H7 (cell line): Measurements from ENCODE around the gene NUMA1. TPM values are rescaled to one million over a fixed set of nuclear protein-coding genes. Genes with fewer than 3 reads are reported as not detected.

Experiments used
- DNase-seq: peaks from one replicate; pipeline ENCODE4 v3.0.0; 2012
- H3K27me3 ChIP-seq: 2 replicates; pipeline ENCODE4 v1.6.0; 2011; ENCODE audit warnings: mild to moderate bottlenecking, low read length; ENCODE audit not compliant: control insufficient read depth, insufficient read depth
- H3K36me3 ChIP-seq: replicated peaks from 2 replicates; pipeline ENCODE4 v1.5.1; 2011; ENCODE audit warnings: low read length; ENCODE audit not compliant: control insufficient read depth, insufficient read depth
- H3K4me3 ChIP-seq: 2 replicates; pipeline ENCODE4 v1.5.1; 2011; ENCODE audit warnings: low read depth, mild to moderate bottlenecking, control low read depth, low read length, moderate library complexity; ENCODE audit not compliant: insufficient read depth
- total RNA-seq: library from RNA; depleted of rRNA; stranded (reverse); fragments of >200 nt; shearing (Covaris generic); gene quantifications from 2 replicates; pipeline ENCODE4 v1.2.3, GENCODE V29; 2014

The NUMA1 gene
- total RNA-seq, 1 experiment from 2014 or later: 97.5 TPM

DNA sequence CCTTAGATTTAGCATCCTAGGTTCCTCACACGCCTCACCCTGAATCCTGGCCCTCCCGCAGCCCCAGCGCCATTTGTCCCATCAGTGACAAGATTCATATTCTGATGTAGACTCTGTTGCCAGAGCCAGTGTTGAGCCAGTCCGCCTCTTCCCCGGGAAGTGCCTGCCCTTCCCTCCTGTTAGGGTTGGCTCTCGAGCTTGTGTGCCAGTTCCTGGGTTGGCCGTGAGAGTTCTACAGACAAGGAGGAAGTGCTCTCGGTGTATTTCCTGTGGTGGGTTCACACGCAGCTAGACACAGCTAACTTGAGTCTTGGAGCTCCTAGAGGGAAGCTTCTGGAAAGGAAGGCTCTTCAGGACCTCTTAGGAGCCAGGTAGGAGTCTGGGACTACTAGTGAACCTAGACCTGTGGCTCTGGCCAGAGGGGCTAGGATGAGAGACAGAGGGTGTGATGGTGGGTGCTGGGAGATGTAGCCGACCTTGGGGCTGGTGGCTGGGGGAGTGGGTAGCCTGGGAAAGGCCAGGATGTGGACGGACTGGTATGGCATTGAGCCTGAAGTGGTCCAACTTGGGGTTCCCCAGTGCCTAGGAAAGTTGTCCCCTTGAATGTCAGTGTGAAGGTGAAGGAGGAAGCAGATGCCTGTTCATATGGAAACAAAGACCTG is 81.6 kb downstream of the NUMA1 start, which contains the start of gene IL18BP:
TSS of gene IL18BP (plus strand) at position 261 of the 662 bp plus-strand sequence. CDS start 1,076 bp downstream, outside the sequence.
- no peak for DNase-seq
- peaks cover 12% of the 10 kb centered on the region for H3K36me3 ChIP-seq
- no peak within 1 kb of the TSS for H3K4me3 ChIP-seq

DNA sequence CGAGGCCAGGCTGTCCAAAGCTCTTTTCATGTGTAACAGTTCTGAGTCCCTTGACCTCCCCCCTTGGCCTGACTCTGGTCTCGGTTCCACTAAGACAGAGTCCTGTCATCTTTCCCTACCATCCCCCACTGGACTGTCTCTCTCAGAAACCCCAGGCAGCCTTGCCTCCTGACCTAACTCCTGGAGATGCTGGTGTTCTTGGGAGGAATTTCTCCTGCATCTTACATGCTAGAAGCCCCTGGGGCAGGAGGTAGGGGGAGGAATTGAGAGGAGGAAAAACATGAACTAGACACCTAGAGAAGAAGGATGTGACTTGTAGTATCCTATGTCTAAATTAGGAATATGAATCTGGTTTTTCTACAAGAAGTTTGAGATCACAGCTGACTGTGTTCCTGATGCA is 82.3 kb downstream of the NUMA1 start:
- DNase-seq: no peak
- H3K27me3 ChIP-seq: no peaks in the 10 kb centered on the region
- peaks cover 8% of the 10 kb centered on the region for H3K36me3 ChIP-seq
- H3K4me3 ChIP-seq: no peak overlapping the region

More for the DNA sequence above, 81.6 kb downstream of the NUMA1 start, which contains the start of gene IL18BP:
- no peaks in the 10 kb centered on the region for H3K27me3 ChIP-seq

DNA sequence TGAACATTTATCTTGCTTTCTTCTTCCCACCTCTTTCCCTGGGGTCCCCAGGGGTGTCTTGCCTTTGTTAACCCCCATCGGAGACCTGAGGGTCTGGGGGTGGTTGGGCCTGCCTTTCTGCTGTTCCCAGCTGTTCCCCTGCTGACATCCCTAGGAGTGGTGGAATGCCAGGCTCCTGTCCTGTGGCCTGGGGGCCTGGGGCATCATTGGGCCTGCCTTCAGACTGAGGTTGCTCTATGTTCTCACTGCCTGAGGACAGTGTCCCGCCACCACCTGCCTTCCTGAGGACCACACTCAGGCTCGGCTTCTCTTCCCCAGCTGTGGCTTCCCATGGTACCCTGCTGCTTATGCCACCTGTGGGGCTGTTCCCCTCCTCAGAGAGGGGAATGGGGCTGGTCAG is 82.7 kb downstream of the NUMA1 start:
- peaks cover 8% of the 10 kb centered on the region for H3K36me3 ChIP-seq
- peak; percentile 18 for DNase-seq
- no peak overlapping the region for H3K4me3 ChIP-seq
- H3K27me3 ChIP-seq: no peaks in the 10 kb centered on the region

DNA sequence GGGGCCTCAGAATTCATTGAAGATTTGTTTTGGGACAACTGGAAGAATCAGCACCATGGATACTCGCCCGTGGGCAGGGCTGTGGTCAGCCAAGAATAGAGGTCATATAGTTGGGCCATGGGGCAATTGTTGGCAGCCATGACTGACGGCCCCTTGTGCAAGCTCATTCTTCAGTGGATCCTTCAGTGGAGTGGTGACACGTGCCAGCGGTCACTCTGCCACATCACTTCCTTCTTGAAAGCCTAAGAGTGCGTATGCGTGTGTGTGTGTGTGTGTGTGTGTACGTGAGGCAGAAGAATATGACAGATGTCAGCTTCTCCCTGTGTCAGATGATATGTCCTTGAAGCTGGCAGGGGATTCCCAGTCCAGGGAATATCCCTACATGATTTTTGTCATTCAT is 83.4 kb downstream of the NUMA1 start:
- no peak overlapping the region for H3K4me3 ChIP-seq
- no peak for DNase-seq
- peaks cover 6% of the 10 kb centered on the region for H3K36me3 ChIP-seq
- H3K27me3 ChIP-seq: no peaks in the 10 kb centered on the region

DNA sequence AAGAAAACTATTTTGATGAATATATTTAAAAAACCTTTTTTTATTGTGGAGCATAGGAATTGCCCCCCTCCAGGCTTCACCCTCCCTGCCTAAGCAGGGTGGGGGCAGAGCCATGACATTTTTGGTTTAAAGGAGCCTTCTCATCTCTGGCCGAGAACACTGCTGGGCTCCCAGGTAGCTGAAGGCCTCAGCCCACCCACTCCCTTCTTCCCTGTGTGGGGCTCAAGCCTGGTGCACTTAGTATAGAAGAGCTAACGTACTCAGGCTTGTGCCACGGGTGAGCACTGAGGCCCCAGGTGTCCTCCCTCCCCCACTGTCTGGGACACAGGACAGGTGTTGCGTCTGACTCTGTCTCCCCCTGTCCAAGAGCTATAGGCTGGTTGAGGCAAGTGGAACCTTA is 83.8 kb downstream of the NUMA1 start:
- DNase-seq: peak; percentile 13
- Histone ChIP-seq H3K27me3 (no peaks in the 10 kb centered on the region), H3K36me3 (peaks cover 1% of the 10 kb centered on the region), H3K4me3 (no peak overlapping the region)

DNA sequence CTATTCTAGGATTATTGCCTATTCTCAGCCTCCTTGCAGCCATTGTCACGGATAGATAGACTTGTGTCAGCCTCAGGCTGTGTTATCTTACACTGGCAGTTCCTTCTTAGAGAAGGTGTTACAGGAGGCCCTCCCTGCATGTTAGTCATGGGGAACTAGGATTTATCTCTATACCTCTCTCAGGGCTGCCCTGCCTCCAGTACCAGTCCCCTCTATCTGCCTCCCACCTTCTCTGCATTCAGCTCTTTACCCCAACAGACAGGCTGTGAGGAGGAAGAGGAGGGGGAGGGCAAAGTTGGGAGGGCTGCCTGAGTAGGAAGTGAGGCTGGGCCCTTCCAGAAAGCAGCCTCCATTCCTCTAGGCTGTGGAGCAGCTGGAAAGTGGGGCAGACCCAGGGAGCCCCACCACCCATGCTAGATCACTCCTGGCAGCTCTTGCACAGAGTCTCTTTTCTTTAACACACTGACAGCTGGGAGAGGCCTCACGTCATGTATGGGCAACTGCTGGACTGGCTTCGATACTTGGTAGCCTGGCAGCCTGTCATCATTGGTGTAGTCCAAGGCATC is 84.5 kb downstream of the NUMA1 start:
- no peak for DNase-seq
- Histone ChIP-seq H3K27me3 (no peaks in the 10 kb centered on the region), H3K4me3 (no peak overlapping the region), H3K36me3 (peaks cover 1% of the 10 kb centered on the region)

DNA sequence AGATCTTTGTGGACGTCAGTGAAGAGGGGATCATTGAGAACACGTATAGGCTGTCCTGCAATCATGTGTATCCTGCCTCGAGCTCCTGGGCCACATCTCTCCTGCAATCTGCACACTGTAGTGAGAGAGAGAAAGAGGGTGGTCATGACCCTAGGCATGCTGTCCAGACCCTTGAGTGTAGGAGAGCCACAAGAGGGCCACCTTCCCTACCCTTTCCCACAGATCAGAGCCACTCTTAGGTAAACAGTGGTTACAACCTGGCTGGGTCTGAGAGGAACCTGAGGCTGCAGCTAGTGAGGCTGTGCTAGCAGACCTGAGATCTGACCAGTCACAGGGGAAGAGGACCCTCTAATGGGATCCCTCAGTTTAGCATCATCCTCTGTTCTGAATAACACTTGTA is 85.6 kb downstream of the NUMA1 start:
- no peaks in the 10 kb centered on the region for H3K27me3 ChIP-seq
- no peak overlapping the region for H3K4me3 ChIP-seq
- peaks cover 9% of the 10 kb centered on the region for H3K36me3 ChIP-seq
- peak; percentile 31 for DNase-seq

DNA sequence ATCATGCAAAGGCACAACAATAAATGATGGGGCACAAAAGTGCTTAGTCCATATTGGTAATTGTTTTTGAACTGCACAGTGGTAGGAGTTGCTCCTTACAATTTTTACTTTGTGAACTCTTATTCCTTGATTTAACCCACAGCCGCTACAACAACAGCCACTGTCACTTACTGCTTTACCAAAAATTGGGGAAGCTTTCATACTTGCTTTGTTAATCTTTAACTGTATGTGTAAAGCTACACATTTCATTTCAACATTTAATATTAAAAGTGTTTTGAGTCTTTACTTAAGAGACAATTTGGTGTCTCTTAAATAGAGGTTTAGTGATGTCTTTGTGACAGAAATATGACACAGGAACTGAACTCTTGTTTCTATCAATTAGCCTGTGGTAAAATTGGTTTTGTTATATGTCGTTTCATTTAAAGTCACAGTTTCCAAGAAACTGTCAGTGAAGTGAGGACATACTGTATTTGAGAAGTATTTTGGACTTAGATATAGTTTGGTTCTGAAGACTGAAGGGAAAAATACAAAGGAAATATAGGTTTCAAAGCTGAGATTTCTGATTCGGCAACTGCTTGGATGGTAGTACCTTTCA is 88.1 kb downstream of the NUMA1 start:
- H3K4me3 ChIP-seq: no peak overlapping the region
- H3K36me3 ChIP-seq: peaks cover 9% of the 10 kb centered on the region
- H3K27me3 ChIP-seq: no peaks in the 10 kb centered on the region
- DNase-seq: no peak

DNA sequence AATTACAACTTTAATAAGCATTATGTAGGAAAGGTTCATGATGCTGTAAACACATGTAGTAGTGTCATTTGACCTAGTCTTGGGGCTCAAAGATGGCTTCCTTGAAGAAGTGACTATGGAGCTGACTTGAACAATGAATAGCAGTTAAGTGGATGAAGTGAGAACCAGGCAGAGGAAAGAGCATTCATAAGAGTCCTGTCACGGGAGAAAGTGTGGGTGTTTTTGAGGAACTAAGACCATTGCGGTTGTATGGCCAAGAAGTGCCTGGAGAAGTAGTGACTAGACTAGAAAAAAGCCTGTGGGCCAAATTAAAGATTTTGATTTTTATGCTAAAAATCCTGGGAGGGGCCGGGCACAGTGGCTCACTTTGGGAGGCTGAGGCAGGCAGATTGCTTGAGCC is 88.8 kb downstream of the NUMA1 start:
- Histone ChIP-seq H3K27me3 (no peaks in the 10 kb centered on the region), H3K36me3 (peaks cover 9% of the 10 kb centered on the region), H3K4me3 (no peak overlapping the region)
- DNase-seq: no peak

DNA sequence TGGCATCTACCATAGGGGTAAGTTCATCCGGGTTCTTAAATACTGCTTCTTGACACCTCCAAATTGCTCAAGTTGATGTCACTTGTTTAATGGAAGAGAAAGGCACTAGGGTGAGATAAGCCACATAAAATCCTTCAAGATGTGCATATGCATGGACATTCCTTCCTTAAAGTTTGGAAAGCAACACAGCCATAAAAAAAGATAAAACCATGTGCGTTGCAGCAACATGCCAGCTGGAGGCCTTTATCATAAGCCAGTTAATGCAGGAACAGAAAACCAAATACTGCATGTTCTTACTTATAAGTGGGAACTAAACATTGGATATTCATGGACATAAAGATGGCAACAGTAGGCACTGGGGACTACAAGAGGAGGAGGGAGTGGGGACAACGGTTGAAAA is 89.6 kb downstream of the NUMA1 start:
- no peak for DNase-seq
- Histone ChIP-seq H3K4me3 (no peak overlapping the region), H3K27me3 (no peaks in the 10 kb centered on the region)

DNA sequence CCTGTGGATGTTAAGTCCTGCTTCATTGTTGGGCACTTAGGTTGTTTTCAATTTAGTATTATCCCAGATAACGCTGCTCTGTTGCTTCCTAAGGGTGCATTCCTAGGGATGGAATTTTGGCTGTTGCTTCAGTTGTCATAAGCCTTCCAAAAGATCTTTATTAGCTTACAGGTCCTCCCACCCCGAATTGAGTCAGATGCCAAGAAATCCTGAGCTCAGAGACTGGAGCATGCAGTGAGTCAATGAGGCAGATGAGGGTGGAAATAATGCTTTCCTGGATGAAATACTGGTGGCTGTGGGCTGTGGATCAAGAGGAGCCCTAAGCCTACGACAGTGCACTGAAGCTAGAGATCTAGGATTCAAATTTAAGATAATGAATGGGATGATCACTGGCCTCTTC is 92.3 kb downstream of the NUMA1 start:
- DNase-seq: no peak
- Histone ChIP-seq H3K36me3 (peaks cover 11% of the 10 kb centered on the region), H3K27me3 (no peaks in the 10 kb centered on the region), H3K4me3 (no peak overlapping the region)

More for the DNA sequence above, 89.6 kb downstream of the NUMA1 start:
- H3K36me3 ChIP-seq: peaks cover 9% of the 10 kb centered on the region

DNA sequence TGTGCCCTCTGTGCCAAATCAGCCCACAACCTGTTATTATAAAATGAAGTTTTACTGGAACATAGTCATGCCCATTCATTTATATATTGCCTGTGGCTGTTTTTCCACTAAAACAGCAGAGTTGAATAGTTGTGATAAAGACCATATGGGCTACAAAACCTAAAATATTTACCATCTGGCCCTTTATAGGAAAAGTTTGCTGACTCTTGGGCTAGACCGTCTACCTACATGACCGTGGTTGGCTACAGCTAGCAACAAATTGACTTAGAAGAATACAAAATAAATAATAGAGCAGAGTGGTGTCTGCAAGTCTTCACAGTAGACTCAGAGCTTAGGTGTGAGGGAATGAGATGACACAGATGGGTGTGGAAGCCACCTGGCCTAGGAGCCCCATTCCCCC is 92.8 kb downstream of the NUMA1 start:
- no peak overlapping the region for H3K4me3 ChIP-seq
- no peaks in the 10 kb centered on the region for H3K27me3 ChIP-seq
- no peak for DNase-seq
- H3K36me3 ChIP-seq: peaks cover 13% of the 10 kb centered on the region

DNA sequence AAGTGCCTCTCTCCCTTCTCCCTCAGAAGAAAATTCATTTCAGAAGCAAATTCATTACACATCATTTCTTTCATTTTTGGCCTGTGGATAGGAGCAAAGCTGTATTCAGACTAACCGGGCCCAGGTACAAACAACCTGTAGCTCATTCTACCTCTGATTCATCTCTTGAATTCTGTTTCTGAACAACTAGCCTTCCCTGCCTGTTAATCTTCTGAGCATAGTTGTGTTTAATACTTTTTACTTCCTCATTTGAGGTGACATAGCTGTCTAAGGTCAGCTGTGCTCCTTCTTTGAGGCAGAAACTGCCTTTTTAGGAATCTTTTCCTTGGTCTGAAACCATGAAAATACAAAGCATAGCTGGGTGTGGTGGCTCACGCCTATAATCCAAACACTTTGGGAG is 94.2 kb downstream of the NUMA1 start:
- no peak overlapping the region for H3K4me3 ChIP-seq

DNA sequence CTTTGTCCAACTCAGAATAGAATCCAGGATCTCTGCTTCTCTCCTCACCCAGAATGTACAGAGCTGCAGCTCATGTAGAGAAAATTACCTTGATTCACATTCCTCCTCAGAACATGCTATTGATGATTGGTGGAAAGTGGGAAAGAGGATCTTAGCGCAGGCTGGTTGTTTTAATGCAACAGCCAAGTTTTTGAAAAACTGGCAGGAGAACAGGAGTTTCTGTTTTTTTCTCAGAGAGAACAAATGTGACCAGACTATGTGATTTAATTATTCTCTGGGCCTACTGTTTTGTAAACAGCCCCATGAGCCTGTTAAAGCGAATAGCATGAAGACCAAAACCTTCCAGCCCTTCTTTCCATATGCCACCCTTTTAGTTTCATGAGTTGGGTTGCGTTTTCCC is 100.7 kb downstream of the NUMA1 start:
- no peak for DNase-seq
- H3K36me3 ChIP-seq: peaks cover 6% of the 10 kb centered on the region
- no peaks in the 10 kb centered on the region for H3K27me3 ChIP-seq
- no peak overlapping the region for H3K4me3 ChIP-seq

More for the DNA sequence above, 94.2 kb downstream of the NUMA1 start:
- no peaks in the 10 kb centered on the region for H3K27me3 ChIP-seq
- peaks cover 13% of the 10 kb centered on the region for H3K36me3 ChIP-seq
- DNase-seq: no peak

DNA sequence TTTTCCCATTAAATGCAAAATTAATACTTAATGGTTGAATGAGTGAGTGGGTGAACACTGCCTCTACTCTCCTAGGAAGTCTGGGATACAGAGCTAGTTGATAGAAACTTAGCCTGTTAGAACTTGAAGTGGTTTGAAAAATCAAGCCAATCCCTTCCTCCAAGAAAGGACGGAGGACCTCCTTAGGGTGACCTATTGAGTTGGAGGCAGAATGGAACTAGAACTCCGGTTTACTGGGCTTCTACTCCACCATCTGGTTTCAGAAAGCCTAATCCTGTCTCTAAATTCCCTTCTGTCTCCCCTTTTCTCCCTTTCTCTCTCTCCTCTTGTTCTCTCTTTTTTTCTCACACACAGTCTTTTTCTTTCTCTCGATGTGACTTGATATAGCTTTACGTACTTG is 101.2 kb downstream of the NUMA1 start:
- H3K27me3 ChIP-seq: no peaks in the 10 kb centered on the region
- DNase-seq: no peak
- H3K36me3 ChIP-seq: peaks cover 6% of the 10 kb centered on the region
- H3K4me3 ChIP-seq: no peak overlapping the region
